ENCODE results near the gene WNK2. TPM values are rescaled to one million over a fixed set of nuclear protein-coding genes. Genes with fewer than 3 reads are reported as not detected.

The WNK2 gene
- total RNA-seq, 2 experiments from 2014 or later = 1.7 to 2.8 TPM

GRCh38 chr9:93188426-93189368 is 4.8 kb downstream of the WNK2 start:
- no peak overlapping the region for H3K4me3 Mint-ChIP-seq
- no peaks in the 10 kb centered on the region for H3K36me3 Mint-ChIP-seq (ENCODE audit: low read depth)
- H3K27me3 Mint-ChIP-seq = peaks cover 17% of the 10 kb centered on the region
- no peak overlapping the region for H3K27ac Mint-ChIP-seq
- POLR2A ChIA-PET = no interaction called here
- H3K4me1 Mint-ChIP-seq (ENCODE audit: low read depth) = no peaks in the 10 kb centered on the region
- no peak for ATAC-seq
- no peaks in the 10 kb centered on the region for H3K9me3 Mint-ChIP-seq
- intact Hi-C loops (cut with micrococcal nuclease) = no loop called here
- no peak for TF ChIP-seq CTCF (IDR thresholded peaks at IDR 0.05)
- no peak for DNase-seq
- CTCF ChIA-PET = no interaction called here

GRCh38 chr9:93189369-93190132 is 5.6 kb downstream of the WNK2 start:
- ChIA-PET CTCF (interaction anchor here (1.0 to 1.2 kb wide), 2 partner anchors 7 to 81 kb away, joined by 3 to 4 read pairs; no protein-coding TSS in a partner anchor), POLR2A (no interaction called here)
- Mint-ChIP-seq H3K4me1 (ENCODE audit: low read depth) (no peaks in the 10 kb centered on the region), H3K27me3 (peaks cover 15% of the 10 kb centered on the region), H3K4me3 (no peak overlapping the region), H3K9me3 (no peaks in the 10 kb centered on the region), H3K27ac (no peak overlapping the region), H3K36me3 (ENCODE audit: low read depth) (no peaks in the 10 kb centered on the region)
- DNase-seq (no peak), ATAC-seq (no peak)
- TF ChIP-seq CTCF (IDR thresholded peaks at IDR 0.05) = no peak
- intact Hi-C loops (cut with micrococcal nuclease) = no loop called here

- no peaks in the 10 kb centered on the region for H3K36me3 Mint-ChIP-seq (ENCODE audit: low read depth)
- DNase-seq (no peak), ATAC-seq (no peak)
- no peak overlapping the region for H3K4me3 Mint-ChIP-seq
- no peaks in the 10 kb centered on the region for H3K9me3 Mint-ChIP-seq
- H3K4me1 Mint-ChIP-seq (ENCODE audit: low read depth) = no peaks in the 10 kb centered on the region
- CTCF ChIA-PET = interaction anchor here (1.0 to 1.2 kb wide), 2 partner anchors 8 to 81 kb away, joined by 3 to 4 read pairs; no protein-coding TSS in a partner anchor
- H3K27ac Mint-ChIP-seq = no peak overlapping the region
- POLR2A ChIA-PET = no interaction called here
- TF ChIP-seq CTCF (IDR thresholded peaks at IDR 0.05) = no peak
- peaks cover 15% of the 10 kb centered on the region for H3K27me3 Mint-ChIP-seq
- intact Hi-C loops (cut with micrococcal nuclease) = no loop called here
Measured at GRCh38 chr9:93190133-93190525, 6.2 kb downstream of the WNK2 start.

GRCh38 chr9:93190656-93191353 is 6.9 kb downstream of the WNK2 start:
- no peak overlapping the region for H3K4me3 Mint-ChIP-seq
- no peaks in the 10 kb centered on the region for H3K9me3 Mint-ChIP-seq
- intact Hi-C loops (cut with micrococcal nuclease) = no loop called here
- no peak overlapping the region for H3K27ac Mint-ChIP-seq
- H3K4me1 Mint-ChIP-seq (ENCODE audit: low read depth) = no peaks in the 10 kb centered on the region
- POLR2A ChIA-PET = no interaction called here
- DNase-seq = no peak
- H3K27me3 Mint-ChIP-seq = peaks cover 10% of the 10 kb centered on the region
- CTCF ChIA-PET = interaction anchor here (1.0 to 1.2 kb wide), 2 partner anchors 9 to 82 kb away, joined by 3 to 4 read pairs; no protein-coding TSS in a partner anchor
- ATAC-seq = no peak
- no peak for TF ChIP-seq CTCF (IDR thresholded peaks at IDR 0.05)
- H3K36me3 Mint-ChIP-seq (ENCODE audit: low read depth) = no peaks in the 10 kb centered on the region
